NCI-H1105 (cell line): ENCODE data around the gene COL6A6.
A peak's percentile ranks its signal among the peaks of the same experiment; 100 is the strongest.
"Not testable (repeated sequence)": the region's sequence is repeated elsewhere in the genome, so short reads cannot be mapped to it uniquely, and the experiment has no call there.

Source experiments
- DNase-seq: peaks from one replicate; lab custom pipeline; 2025; lab: John Stamatoyannopoulos, UW

COL6A6 gene

GRCh38 chr3:130529486-130530215 lies 12.7 kb downstream of the COL6A6 start:
- DNase-seq, result no peak

GRCh38 chr3:130533247-130533646 lies 16.3 kb downstream of the COL6A6 start:
- no peak for DNase-seq

GRCh38 chr3:130537673-130538304 lies 20.8 kb downstream of the COL6A6 start:
- DNase-seq, result no peak

- DNase-seq, result peak; percentile 57
These were observed 22.0 kb downstream of the COL6A6 start for GRCh38 chr3:130539005-130539404.

- no peak for DNase-seq
These were observed 26.3 kb downstream of the COL6A6 start for GRCh38 chr3:130543322-130543721.

GRCh38 chr3:130546920-130547679 lies 30.1 kb downstream of the COL6A6 start:
- DNase-seq, result no peak

- not testable (repeated sequence) for DNase-seq
These were observed 30.7 kb downstream of the COL6A6 start for GRCh38 chr3:130547680-130548065.

GRCh38 chr3:130548356-130548755 lies 31.4 kb downstream of the COL6A6 start:
- DNase-seq, result peak; percentile 5

- no peak for DNase-seq
These were observed 40.5 kb downstream of the COL6A6 start for GRCh38 chr3:130557336-130558035.

- DNase-seq, result no peak
These were observed 41.4 kb downstream of the COL6A6 start for GRCh38 chr3:130558366-130558765.

- no peak for DNase-seq
These were observed 48.2 kb downstream of the COL6A6 start for GRCh38 chr3:130565224-130565623.
